ENCODE data around the gene LCE2C.
"Not testable (repeated sequence)": the region's sequence is repeated elsewhere in the genome, so short reads cannot be mapped to it uniquely, and the experiment has no call there.

The LCE2C gene

DNA sequence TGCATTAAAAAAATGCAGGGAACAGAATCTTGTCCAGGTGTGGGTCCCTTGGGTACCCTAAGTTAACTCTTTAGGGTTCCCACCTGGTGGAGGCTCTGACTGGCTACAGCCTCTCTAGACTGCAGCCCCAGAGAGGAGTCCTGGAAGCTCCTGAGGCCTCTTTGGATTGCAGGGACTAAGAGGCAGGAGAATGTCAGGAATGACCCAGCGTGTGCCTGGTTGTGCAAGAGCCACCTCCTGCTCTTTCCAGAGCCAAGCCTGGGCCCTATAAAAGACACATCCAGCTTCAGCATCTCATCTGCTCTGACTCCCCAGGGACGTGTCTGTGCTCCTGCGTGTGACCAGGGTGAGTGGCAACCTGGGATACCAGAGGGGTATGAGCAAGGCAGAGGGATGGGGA is at the start of gene LCE2C:
Gene LCE2C (plus strand): TSS at position 297 of the 400 bp plus-strand sequence. CDS start 737 bp downstream, outside the sequence.
- DNase-seq: not testable (repeated sequence)

- DNase-seq: no peak
Observed at GRCh38 chr1:152626744-152627143, 48.3 kb upstream of the LCE2C start.

DNA sequence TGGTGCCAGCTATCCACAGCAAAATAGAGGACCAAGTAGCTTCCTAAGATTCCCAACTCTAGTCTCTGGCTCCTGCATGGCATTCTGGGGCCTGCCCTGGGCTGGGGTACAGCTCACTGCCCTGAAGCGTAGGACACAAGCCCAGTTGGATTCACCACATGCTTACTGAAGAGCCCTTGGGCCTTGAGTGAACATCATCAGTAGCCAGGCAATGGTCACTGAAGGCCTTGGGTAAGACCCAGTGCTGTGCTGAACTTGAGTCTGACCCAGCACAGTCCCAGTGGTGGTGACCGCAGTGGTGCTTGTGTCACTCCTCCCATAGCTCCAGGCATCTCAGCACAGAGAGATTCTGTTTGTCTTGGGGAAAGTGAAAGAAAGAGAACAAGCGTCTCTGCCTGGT is 44.5 kb upstream of the LCE2C start:
- no peak for DNase-seq

DNA sequence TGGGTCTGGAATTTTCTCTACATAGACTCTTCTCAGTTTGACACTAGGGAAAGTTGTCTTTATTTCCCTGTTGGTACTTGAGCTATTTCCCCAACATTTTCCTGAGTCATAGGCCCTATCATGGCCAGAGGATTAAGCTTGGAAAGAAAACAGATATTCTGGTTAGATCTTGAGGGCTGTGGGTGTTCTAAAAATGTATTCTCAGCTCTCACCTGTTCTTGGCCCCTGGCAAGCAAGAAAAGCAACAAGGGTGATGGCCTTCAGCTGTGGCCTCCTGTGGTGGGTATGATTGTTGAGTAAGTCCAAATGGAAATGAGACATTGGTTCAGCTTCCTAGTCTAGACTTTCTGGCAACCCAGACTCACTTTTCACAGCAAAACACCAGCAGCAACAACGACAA is 34.7 kb upstream of the LCE2C start:
- no peak for DNase-seq

GRCh38 chr1:152643945-152644344 is 31.1 kb upstream of the LCE2C start:
- DNase-seq: no peak

DNA sequence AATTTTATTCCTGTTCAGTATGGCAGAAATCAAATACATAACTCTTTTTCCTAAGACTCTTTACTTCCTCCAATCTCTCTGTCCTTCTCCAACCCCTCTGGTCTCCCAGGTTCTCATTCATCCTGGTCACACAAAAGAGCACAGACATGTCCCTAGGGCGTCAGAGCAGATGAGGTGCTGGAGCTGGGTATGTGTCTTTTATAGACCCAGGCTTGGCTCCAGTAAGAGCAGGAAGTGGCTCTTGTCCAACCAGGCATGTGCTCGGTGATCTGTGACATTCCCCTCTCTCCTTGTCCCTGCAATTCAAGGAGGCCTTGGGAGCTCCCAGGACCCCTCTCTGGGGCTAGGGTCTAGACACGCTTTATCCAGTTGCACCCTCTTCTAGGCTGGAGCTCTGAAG is 29.9 kb upstream of the LCE2C start:
- no peak for DNase-seq

GRCh38 chr1:152646656-152647055 is 28.4 kb upstream of the LCE2C start:
- no peak for DNase-seq

- DNase-seq: peak; percentile 25
Observed at GRCh38 chr1:152654110-152654509, 21.0 kb upstream of the LCE2C start.

- no peak for DNase-seq
Observed at GRCh38 chr1:152656459-152656858, 18.6 kb upstream of the LCE2C start.

- no peak for DNase-seq
Observed at GRCh38 chr1:152657677-152658076, 17.4 kb upstream of the LCE2C start.

GRCh38 chr1:152658649-152659048 is 16.4 kb upstream of the LCE2C start:
- DNase-seq: no peak

DNA sequence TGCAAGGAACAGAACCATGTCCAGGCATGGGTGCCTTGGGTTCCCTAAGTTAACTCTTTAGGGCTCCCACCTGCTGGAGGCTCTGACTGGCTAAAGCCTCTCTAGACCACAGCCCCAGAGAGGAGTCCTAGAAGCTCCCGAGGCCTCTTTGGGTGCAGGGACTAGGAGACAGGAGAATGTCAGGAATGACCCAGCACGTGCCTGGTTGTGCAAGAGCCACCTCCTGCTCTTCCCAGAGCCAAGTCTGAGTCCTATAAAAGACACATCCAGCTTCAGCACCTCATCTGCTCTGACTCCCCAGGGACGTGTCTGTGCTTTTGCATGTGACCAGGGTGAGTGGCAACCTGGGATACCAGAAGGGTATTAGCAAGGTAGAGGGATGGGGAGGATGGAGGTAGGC is 12.0 kb upstream of the LCE2C start, which contains the start of gene LCE2D:
Gene LCE2D (plus strand): TSS at position 283 of the 400 bp plus-strand sequence. CDS start 726 bp downstream, outside the sequence.
- no peak for DNase-seq

DNA sequence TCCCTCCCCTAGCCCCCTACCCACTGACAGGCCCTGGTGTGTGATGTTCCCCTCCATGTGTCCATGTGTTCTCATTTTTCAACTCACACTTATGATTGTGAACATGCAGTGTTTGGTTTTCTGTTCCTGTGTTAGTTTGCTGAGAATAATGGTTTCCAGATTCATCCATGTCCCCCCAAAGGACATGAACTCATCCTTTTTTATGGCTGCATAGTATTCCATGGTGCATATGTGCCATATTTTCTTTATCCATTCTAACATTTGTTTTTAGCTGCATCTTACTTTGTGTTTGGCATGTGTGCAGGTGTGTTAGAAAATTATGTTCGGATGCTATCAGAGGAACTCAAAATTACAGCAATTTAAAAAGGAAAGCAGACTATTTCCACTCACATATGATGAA is 8.9 kb upstream of the LCE2C start:
- DNase-seq: not testable (repeated sequence)

DNA sequence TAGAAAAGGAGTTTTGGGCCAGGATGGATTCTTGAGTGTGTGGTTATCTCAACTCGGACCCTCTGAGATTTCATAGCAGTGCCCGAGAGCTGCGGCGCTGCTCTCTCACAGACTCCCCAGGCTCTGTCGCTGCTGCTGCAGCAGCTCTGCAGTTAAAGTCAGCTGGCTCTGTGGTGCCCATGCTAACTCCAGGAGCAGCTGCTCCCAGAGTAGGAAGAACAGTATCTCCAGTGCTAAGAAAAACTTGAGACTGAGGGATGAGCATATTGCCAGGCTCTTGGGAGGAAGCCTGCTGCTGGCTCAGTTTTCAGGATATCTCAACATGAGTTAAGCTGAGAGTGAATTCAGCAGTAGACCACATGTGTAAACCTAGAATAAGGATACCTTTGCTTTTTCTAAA is 7.4 kb upstream of the LCE2C start:
- DNase-seq: no peak

DNA sequence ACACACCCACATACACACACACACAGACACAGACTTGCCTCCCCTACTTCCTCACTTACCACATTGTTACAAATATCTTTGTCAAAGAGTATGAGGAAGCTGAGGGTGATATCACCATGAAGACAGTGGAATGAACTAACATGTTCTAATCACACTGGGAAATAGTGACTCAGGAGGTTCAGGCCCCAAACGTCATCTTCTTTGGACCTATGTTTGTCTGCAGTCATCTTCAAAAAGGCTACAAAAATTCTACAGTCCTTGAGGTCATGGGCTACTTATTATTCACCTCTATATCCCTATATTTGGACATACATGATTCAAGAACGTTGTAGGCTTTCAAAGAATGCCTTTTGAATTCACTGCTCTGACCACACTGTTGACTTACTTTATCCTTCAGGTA is 2.1 kb upstream of the LCE2C start:
- no peak for DNase-seq

DNA sequence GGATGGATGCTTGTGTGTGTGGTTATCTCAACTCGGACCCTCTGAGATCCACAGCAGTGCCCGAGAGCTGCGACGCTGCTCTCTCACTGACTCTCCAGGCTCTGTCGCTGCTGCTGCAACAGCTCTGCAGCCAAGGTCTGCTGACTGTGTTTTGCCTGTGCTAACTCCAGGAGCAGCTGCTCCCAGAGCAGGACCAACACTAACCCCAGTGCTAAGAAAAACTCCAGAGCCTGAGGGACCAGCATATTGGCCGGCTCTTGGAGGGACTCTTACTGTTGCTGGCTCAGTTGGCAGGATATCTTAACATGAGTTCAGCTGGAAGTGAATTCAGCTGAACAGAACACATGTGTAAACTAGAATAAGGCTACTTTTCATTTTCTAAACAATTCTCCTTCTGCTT is 4.4 kb downstream of the LCE2C start:
- DNase-seq: no peak

DNA sequence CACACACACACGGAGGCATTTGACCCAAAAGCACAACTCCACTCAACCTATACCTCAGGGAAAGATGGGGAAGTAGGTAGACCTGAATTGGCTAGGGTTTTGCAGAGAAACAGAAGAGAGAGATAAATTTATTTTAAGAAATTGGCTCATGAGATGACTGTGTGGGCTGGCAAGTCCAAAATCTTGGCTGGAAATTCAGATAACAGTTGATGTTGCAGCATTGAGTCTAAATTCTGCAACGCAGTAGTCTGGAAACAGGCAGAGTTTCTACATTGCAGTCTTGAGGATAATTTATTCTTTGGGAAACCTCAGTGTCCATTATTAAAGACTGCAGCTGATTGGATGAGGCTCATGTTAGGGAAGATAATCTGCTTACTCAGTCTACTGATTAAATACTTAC is 6.5 kb downstream of the LCE2C start:
- no peak for DNase-seq

- DNase-seq: no peak
Observed at GRCh38 chr1:152683846-152684245, 8.8 kb downstream of the LCE2C start.

DNA sequence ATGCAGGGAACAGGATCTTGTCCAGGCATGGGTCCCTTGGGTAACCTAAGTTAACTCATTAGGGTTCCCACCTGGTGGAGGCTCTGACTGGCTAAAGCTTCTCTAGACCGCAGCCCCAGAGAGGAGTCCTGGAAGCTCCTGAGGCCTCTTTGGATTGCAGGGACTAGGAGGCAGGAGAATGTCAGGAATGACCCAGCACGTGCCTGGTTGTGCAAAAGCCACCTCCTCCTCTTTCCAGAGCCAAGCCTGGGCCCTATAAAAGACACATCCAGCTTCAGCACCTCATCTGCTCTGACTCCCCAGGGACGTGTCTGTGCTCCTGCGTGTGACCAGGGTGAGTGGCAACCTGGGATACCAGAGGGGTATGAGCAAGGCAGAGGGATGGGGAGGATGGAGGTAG is 10.7 kb downstream of the LCE2C start, which contains the start of gene LCE2B:
Gene LCE2B (plus strand): TSS at position 301 of the 400 bp plus-strand sequence. CDS start 721 bp downstream, outside the sequence.
- not testable (repeated sequence) for DNase-seq

- DNase-seq: no peak
Observed at GRCh38 chr1:152697701-152698600, 22.9 kb downstream of the LCE2C start, which contains the start of gene LCE2A. Gene LCE2A (plus strand): TSS chr1:152698345. CDS start chr1:152698902, 557 bp downstream.

GRCh38 chr1:152699746-152700145 is 24.7 kb downstream of the LCE2C start:
- no peak for DNase-seq

DNA sequence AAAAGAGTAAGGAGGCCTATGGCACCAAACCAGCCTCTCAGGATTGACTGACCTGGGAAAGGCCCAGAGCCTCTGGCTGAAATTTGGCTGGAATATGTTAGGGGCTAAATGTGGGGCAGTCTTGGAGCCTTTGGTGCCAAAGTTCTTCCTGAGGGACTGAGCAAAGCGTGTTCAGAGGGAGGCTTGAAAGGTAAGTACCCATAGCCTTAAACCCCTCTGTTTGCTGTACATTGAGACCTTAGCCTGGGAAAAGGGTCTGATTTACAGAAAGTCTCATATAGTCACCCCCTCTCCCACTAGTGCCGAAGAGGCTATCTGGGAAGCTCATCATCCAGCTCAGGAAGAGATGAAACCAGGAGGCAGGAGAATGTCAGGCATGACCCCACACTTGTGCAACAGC is 32.8 kb downstream of the LCE2C start, which contains the start of gene LCE4A:
Gene LCE4A (plus strand): TSS at position 301 of the 400 bp plus-strand sequence. CDS start 916 bp downstream, outside the sequence.
- no peak for DNase-seq

DNA sequence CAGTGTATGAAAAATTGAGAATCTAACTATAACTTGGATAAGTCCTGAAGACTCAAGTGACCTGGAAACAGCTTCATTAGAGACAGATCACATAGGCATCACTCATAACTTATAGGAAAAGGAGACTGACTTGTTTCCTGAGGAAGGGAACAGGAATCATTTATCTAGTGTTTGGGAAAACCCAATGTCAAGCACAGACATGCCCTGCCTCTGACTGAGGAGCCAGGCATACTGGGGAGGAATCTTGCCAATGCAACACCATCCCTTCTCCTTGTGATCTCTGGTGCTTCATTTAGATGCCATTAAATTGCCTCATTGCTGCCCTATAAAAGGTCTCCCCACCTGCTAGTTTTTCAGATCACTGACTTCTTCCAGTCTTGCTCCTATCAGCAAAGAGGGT is 43.2 kb downstream of the LCE2C start:
- DNase-seq: no peak

- DNase-seq: no peak
Observed at GRCh38 chr1:152725261-152725660, 50.2 kb downstream of the LCE2C start.
